GM19463 (cell line): ENCODE measurements around the gene STPG4.

Experiments used
- ATAC-seq: cut with Tn5 transposase; IDR thresholded peaks from one replicate; pipeline ENCODE4 v1.9.1; 2021; ENCODE audit warnings: mild to moderate bottlenecking, moderate library complexity; ENCODE audit not compliant: unreplicated experiment

The STPG4 gene

DNA sequence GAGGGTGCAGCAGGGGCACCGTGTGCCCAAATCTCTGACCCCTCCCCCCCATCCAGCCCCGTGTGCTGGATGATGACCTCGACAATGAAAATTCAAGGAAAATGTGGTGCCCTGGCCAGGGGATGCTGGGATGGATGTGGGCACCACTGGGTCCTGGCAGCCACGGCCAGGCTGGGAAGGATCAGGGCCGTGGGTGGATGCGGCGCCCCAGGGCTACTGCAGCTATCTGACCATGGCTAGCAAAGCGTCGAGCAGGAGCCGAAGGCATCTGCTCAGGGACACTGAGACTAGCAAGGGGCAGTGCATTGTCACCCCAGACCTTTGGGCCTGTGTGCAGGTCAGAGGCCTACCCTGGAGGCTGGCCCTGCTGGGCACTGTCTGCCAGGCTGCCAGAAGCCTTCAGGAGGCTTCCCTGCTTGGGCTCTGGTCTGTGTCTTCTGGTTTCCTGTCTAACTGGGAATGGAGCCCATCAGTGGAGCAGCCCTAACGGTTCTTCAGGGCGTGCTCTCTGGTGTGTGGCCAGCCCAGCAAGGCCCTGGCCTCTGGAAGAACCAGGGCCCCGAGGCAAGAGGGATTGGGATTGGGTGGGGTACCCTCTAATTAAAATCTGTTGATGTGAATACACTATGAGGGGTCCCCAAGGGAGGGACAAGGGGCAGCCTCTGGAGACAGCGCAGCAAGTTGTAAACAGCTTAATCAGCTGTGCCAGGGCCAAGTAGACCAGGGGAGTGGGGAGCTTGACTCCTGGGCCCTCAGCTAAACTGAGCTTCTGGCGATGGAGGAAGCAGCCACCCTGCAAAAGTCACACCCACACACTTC is 98.0 kb downstream of the STPG4 start:
- peak; percentile 66 for ATAC-seq

DNA sequence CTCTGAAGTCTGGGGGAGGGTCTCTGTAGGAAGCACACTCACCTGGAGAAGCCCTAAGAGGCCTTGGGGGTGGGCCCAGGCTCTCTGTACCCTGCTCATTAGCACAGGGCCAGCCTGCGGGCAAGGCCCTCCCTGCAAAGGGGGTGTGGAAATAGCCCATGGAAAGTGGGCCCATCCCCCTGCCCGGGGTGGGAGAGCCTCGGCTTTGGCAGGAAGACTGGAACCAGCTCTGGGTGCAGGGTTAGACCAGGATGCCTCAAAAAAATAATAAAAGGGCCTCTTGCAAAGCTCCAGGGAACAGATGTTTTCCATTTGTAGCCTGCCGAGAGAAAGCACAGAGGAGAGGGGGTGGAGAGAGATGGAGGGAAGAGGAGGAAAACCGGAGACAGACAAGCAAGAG is 98.7 kb downstream of the STPG4 start:
- ATAC-seq, result no peak

DNA sequence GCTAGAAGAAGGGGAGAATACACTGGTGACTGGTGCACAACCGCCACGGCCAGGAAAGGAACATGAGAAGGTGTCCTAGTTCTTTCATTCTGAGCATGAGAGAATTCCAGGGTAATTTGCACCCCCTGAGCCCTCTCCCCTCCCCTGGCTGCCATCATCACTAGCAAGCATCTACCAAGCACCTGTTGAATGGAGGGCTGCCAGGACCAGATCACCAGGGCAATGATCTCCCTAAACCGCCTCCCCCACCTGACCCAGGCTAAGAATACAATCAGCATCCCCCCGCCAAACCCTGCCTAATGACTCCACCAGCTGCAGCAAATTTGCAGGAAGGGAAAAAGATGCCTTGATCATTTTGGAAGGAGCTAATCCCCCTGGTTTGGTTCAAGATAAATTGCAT is 100.2 kb downstream of the STPG4 start:
- no peak for ATAC-seq

DNA sequence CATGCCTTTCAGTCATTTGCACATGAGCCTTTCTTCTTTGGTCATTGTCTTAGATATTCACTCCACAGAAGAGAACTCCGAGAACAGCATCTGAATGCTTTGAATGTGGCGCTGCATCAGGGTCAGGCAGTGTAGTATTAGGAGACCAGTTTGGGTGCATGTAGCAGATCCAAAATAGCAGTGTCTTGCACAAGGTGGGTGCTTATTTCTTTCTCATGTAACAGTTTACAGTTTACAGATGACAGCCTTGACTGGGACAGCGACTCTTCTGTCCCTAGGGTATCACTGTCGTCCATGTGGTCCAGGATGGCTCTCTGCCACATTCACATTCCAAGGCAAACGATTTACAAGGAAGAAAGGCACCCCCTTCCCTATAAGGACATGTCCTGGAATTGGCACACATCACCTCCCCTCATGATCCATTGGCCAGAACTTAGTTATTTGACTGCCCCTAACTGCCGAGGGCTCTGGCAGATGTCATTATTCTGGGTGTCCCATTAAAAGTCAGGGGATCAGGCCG is 101.0 kb downstream of the STPG4 start:
- no peak for ATAC-seq

DNA sequence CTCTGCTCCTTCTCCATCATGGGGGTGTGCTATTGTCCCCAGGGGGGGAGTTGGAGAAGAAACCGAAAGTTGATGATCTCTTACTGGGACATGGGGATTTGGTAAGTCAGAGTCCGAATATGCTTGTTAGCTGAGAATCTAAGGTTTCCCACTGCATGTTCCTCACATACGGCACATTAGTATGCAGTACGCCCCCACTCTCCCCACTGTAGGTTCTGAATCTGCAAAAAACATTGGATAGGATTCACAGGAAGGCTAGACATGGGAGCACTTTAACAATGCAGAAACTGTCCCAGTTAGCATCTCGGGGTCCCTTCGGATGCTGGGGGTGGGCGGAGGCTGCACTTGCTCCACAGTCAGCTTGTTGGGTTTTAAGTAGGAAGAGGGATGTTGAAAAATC is 102.3 kb downstream of the STPG4 start:
- no peak for ATAC-seq

DNA sequence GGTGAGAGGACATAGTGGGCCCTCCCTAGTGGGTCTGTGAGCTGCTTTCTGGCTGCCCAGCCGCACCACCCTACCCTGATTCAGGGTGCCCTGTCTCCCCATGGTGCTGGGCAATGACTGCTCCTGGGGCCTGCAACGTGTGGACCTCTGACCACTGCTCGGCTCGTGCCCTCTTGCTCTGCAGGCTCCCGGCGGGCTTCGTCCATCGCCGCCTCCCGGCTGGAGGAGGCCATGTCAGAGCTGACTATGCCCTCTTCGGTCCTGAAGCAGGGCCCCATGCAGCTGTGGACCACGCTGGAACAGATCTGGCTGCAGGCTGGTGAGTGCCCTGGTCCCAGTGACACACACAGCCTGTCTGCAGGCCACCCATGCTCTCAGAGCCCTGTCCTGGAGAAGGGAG is 103.5 kb downstream of the STPG4 start:
- ATAC-seq, result no peak

DNA sequence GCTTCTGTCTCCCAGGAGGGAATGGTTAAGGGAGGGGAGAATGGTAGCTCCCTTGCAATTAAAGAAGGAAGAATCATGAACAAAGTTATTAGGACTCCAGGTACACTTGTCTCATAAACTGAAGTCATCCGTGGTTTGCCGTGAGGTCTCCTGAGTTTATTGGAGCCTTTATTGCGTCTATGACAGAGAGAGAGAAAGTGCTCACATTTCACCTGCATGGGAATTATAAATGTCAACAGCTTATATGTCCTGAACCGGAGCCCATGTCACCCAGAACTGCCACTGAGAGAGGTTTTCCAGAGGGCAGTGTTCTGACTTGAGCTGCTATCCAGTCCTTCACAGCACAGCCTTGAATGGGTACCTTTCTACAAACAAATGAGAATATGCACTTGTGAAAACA is 104.3 kb downstream of the STPG4 start:
- no peak for ATAC-seq

DNA sequence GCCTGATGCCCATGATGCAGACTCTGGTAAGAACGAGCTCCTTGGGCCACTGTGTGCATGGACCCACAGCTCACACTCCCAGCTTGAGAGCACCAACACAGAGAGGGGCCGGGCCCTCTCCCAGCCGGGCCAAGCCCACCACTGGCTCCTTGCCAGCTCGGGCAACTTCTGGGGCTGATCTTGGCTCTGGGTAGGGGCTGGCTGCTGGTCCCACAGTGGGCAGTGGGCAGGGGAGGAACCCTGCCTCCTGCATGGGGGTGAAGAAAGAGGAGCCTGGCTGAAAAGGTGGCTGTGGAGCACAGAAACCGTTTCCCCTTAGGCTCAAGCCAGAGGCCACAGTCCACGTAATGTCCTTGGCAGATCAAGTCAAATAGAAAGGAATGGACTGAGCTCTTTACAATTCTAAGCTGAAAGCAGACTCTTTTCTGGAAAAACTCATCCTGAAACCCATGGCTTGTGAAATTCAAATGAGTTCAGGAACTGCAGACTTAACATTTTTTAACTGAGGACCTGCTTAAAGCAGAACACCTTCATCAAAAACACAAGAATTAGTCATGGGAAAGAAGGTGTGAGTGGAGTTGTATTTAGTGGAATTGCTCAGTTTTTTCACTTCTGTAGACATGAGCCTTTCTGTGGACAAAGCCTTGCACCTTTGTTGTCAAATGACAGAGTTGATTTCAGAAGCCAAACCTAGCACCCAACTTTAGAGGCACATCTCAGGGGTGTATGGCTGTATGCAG is 104.9 kb downstream of the STPG4 start:
- no peak for ATAC-seq

DNA sequence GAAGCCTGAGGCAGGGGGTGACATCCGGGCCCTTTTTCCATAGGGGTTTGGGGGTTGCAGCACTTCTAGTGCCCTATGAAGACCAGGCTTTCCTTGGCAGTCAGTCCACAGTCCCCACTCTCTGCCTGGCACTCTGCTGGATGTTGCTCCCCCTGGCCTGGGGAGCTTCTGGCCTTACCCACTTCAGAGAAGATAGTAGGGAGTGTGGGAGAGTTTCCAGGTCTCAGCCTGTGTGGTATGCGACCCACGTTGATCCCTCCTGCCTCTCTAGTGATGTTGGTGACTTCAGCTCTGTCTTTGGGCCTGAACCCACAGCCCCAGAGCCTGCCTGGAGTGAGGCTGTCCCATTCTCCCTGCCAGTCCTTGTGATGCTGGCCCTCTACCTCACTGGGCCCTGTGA is 105.6 kb downstream of the STPG4 start:
- ATAC-seq, result no peak

DNA sequence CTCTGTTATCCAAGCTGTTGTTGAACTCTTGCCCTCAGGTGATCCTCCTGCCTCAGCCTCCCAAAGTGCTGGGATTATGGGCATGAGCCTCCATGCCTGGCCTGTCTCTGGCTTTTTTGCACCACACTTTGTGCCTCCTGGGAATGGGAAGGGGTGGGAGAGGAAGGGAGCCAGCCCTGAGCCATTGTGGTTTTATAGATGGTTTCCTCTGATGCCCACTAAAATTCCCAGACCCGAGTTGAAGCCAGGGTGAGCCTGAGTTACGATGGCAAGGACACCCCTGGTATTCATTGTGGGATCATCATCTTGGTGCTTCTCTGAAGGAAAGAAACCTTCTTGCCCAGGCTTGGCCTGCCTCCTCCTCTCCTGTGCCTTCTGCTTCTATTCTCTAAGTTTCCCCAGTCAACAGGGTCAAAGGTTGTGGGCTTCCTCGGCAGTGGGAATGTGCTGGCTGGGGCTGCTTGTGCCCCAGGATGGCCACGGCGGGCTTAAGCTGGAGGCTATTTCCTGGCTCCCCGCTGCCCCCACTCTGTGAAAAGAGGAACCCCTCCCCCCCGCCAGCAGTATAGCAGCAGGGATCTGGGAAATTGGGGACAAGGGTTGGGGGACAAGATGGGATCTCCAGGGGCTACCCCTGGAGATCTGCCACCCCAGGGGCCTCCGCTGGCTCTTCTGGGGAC is 106.2 kb downstream of the STPG4 start:
- ATAC-seq, result no peak

DNA sequence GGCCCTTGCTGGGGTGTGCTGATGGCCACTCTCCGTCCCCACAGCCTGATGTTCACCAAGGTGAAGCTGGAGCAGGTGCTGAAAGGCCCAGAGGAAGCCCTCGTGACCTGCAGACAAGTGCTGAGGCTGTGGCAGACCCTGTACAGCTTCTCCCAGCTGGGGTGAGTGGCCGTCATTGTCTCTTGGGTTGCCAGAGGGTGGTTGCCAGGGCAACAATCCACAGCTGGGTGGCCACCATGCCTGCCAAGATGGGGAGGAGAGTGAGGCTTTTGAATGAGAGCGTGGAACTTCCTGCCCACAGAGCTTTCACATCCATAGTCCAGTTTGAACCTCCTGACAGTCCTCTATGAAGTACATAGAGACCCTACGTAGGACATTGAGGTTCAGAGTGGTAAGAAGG is 108.8 kb downstream of the STPG4 start:
- no peak for ATAC-seq

DNA sequence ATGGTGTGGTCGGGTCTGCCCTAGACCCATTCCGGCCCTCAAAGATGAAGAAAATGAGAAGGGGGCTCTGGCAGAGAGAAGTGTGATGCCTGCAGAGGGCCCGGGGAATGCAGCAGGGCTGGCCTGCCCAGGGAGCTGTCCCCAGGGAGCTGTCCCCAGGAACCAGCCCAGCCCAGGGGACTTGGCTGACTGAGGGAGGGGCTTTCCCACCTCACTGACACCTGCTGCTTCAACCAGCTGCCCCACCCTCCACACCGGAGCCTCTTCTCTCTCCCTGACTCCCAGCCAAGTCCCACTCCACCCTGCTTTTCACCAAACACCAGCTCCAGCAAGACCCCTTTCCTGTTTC is 111.2 kb downstream of the STPG4 start:
- no peak for ATAC-seq

DNA sequence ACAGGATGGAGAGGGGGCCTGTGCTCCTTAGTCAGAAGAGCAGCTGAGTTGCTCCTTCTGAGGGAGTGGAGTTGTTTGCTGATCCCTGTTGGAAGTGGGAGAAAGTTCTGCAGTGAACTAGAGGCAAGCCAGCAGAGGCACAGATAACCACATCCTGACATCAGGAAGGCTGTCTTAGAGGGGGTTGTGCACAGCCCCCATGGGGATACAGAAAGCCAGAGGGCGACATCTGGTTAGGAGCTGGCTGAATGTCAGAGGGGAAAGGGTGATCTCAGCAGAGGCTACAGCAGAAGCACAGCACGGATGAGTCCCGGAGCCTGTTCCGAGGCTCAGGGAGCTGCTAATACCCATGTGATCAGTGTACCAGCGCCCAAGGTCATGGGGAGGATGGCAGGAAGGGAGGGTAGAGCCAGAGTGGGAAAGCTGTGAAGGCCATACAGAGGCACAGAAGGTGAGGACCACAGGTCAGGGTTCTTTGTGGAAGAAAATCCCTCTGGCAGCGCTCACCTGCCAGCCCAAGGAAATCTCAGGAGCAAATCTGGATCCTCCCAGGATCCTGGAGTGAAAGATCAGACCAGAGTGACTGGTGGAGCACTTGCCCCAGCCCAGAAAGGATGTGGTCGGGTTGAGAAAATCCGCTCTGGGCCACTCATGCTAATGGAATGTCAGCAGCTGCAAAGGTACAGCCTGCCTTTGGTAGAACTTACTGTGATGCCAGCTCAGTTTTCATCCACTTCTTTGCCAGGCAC is 111.8 kb downstream of the STPG4 start:
- no peak for ATAC-seq

DNA sequence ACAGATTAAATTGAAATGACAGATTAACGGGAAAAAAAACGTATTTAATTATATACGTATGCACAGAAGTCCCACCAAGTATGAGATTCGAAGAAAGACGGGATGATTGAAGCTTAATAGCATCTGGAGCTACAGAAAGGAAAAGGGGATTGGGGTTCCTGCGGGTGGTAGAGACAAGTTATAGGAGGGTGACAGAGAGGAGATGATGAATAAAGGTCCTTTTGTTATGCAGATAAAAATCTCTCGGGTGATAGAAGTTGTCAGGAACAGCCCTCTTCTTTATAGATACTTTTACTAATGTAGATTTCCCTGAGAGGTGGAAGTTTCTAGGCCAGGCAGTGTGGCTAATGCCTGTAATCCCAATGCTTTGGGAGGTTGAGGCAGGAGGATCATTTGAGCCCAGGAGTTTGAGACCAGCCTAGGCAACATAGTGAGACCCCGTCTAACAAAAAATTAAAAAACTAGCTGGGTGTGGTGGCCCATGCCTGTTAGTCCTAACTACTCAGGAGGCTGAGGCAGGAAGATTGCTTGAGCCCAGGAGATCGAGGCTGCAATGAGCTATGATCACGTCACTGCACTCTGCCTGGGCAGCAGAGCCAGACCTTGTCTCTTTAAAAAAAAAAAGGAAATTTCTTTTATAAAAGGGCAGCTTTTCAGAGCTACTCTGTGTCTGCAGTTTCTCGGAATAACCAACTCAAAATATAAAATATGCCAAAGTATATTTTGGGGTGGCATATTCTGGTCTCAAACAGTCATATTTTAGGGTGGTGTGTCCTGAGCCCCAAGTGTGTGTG is 113.0 kb downstream of the STPG4 start:
- ATAC-seq, result no peak

DNA sequence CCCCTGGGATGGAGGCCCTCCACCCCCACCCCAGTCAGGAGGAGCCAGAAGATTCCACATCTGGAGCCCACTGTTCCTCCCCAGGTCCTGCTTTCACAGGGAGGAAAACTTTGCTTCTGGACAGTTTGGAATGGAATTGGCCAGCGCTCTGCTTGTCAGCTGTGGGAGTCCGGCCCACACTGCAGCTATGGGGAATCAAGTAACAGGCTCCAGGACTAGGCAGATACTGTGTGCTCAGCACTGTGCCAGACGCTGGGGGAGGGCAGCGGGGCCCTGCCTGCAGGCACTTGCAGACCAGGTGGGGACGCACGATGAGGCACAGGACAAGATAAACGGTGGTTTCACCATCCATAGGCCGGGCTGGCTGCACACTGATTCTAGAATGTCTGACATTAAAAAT is 114.0 kb downstream of the STPG4 start:
- ATAC-seq, result no peak

DNA sequence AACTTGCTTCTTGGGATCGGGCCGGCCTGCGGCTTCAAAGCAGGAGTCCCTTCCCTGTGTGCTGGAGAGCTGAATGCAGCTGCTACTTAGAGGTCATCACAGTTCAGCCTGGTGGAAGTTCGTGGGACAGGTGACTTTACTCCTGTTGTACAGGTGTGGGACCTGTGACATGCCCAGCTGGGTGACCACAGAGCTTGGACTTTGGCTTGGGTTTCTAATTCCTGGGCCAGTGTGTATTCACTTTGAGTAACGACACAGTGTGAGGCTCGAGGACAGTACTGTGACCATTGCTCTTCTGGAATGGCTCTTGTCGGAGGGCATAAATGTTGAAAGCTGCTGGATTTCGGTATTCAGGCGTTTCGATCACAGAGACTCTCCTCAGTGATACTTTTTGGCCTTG is 114.5 kb downstream of the STPG4 start:
- ATAC-seq, result no peak

DNA sequence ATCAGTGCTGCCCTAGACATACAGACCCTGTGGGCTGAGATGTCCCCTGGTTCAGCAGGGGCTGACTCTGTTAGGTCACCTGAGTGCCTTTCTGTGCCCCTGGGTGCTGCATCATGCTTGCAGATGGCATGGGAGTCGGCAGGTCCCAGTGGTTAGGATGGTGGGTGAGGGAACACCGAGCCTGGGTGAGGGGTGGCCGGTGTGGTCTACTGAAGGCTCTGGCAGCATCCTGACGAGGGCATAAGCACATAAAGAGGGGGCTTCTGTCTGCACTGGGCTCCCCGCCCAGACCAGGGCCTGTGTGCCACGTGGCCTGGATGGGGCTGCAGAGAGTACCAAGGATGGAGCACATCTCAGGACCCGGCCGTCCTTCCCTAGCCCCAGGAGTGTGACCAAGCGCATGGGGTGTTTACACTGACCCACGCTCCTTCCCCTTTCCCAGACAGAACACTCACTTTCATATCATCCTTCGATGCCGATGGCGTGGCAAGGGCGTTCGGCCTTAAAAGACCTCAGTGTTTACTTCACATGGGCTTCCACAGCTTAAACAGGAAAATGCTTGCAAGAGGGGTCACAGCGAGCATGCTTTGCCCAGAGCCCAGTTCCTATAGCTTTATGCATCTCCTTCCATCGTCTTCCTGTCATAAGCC is 115.1 kb downstream of the STPG4 start:
- no peak for ATAC-seq

DNA sequence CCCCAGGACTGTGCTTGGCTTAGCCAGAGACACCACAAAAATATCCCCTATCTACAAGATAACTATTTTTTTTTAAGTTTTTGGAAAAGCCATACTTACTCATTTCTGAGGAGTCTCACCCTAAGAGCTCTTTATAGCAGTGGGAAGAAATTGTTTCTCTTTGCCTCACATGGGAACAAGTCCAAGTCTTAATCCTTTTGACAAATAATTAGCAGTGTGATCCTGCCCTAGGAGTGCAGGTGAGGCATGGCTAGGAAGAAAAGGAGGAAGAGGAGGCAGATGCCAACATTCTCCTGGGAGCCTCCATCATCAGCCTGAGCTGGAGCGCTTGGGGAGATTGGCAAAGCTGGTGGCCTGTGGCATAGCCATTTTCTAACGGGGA is 115.6 kb downstream of the STPG4 start:
- ATAC-seq, result no peak

DNA sequence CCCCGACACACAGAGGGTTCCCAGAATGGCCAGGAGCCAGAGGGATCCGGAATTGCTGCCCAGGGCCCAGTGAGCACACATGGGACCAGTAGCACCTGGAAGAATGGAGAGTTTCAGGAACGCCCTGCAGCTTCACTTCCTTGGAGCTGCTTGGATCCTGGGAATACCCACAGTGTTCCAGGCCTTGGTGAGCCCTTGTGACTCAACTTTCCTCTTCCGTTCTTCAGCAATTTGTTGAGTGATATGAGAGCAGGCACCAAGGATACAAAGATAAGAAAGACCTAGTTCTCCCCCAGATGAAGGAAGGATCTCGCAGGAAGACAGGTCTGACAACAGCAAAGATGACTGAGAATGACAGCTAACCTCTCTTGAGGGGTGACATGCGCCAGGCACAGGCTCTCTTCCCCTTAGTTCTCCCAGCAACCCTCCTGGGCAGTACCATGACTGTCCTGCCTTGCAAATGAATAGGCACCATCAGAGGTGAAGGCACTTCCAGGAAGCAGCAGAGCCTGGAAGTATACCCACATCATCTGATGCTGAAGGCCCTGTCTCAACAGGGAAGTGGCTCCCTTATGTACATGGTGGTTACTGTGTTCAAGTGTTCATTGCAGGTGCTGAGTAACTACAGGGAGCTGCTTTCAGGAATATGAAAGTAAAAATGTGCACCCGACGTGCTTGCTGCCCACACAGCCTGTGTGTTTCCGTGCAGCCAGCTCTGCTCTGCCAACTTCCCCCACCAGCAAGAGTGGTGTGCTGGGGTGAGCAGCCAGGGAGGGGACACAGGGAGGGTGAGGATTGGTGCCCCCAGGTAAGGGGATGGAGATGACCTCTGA is 116.2 kb downstream of the STPG4 start:
- peak; percentile 65 for ATAC-seq
